Measurements from ENCODE around the gene ZNF81. TPM values are rescaled to one million over a fixed set of nuclear protein-coding genes. Genes with fewer than 3 reads are reported as not detected.
A peak's percentile ranks its signal among the peaks of the same experiment; 100 is the strongest.

ZNF81 gene
- total and polyA plus RNA-seq, 2 of the 4 experiments (the other 2 are of a cell fraction): 2.1 to 4.5 TPM

- Histone ChIP-seq H3K4me3 (ENCODE audit: insufficient read depth, low read depth, low read length) (no peak overlapping the region), H3K4me1 (ENCODE audit: control insufficient read depth, insufficient read depth, low read length) (peaks cover 4% of the 10 kb centered on the region; the same call in 1 of the 2 replicates), H2BK5ac (ENCODE audit: low read depth, low read length, poor library complexity, severe bottlenecking) (peak overlapping the region; percentile 14), H3K27me3 (ENCODE audit: control insufficient read depth, insufficient read depth, low read length) (no peaks in the 10 kb centered on the region; the same call in none of the 2 replicates), H4K5ac (ENCODE audit: low read depth, low read length) (peak overlapping the region; percentile 69), H3K9ac (ENCODE audit: low read depth, low read length) (no peak overlapping the region), H2AK9ac (replicated peaks; ENCODE audit: low read depth, low read length, poor library complexity) (no peak overlapping the region), H2BK15ac (ENCODE audit: low read depth, low read length) (no peak overlapping the region), H4K91ac (ENCODE audit: insufficient read depth, low read depth, low read length) (no peak overlapping the region; the same call in 1 of the 2 replicates), H3K4me2 (ENCODE audit: low read depth, low read length) (no peak overlapping the region), H4K20me1 (ENCODE audit: insufficient read depth, low read length) (no peaks in the 10 kb centered on the region), H3K23ac (ENCODE audit: low read depth, low read length) (no peak overlapping the region), H3K18ac (ENCODE audit: low read depth, low read length) (peak overlapping the region; percentile 59; the same call in 1 of the 2 replicates), H3K56ac (ENCODE audit: extremely low read depth, insufficient read depth, low read length) (no peak overlapping the region), H3K36me3 (ENCODE audit: control insufficient read depth, insufficient read depth, low read length) (no peaks in the 10 kb centered on the region), H4K8ac (ENCODE audit: low read depth in 2 of 2, low read length in 2 of 2) (peak overlapping the region; percentile 33 to 49; a peak in 2 of 4 replicates), H3K27ac (ENCODE audit: insufficient read depth, low read length) (no peak overlapping the region), H3K79me1 (ENCODE audit: low read depth in 1 of 2, low read length in 2 of 2) (no peaks in the 10 kb centered on the region), H3K14ac (replicated peaks; ENCODE audit: low read depth, low read length) (no peak overlapping the region), H3K9me3 (ENCODE audit: control insufficient read depth, insufficient read depth, low read length) (no peaks in the 10 kb centered on the region), H2AFZ (replicated peaks; ENCODE audit: low read length, poor library complexity) (peak overlapping the region; percentile 74), H2BK120ac (ENCODE audit: low read depth, low read length) (peak overlapping the region; percentile 33; the same call in 1 of the 2 replicates), H3K9me1 (ENCODE audit: insufficient read depth, low read length) (no peaks in the 10 kb centered on the region), H2BK20ac (ENCODE audit: low read depth, low read length) (no peak overlapping the region), H3K4ac (ENCODE audit: low read depth, low read length) (no peak overlapping the region), H2AK5ac (ENCODE audit: low read depth, low read length) (no peak overlapping the region)
- WGBS, 2 experiments (ENCODE audit: extremely low coverage in 2 of 2, insufficient read length in 1 of 2): no CpG with 5 or more reads among the region's 4 CpGs
- ChIA-PET CTCF (no interaction called here), POLR2A (ENCODE audit: unreplicated experiment) (no interaction called here)
- in situ Hi-C loops (cut with MboI; ENCODE audit: low sequenced_read_pairs): no loop called here
- no TSS peak for BruUV-seq (replicated peaks)
- dilution Hi-C loops (cut with HindIII; ENCODE audit: low sequenced_read_pairs, unreplicated experiment): no loop called here
- no peak for DNase-seq
- TF ChIP-seq CHD1 (IDR thresholded peaks at IDR 0.05; ENCODE audit: low read depth, low read length) (no peak), SMC3 (IDR thresholded peaks at IDR 0.05; ENCODE audit: low read depth, low read length) (no peak), RAD21 (IDR thresholded peaks at IDR 0.05; ENCODE audit: low read length) (no peak), BHLHE40 (IDR thresholded peaks at IDR 0.05; ENCODE audit: low read depth, low read length) (no peak), ELK1 (IDR thresholded peaks at IDR 0.05; ENCODE audit: borderline replicate concordance, low read depth, low read length) (no peak), MAZ (IDR thresholded peaks at IDR 0.05; ENCODE audit: borderline replicate concordance, low read depth, low read length) (no peak), RFX5 (IDR thresholded peaks at IDR 0.05; ENCODE audit: low read depth, low read length) (no peak)
- intact Hi-C loops (cut with micrococcal nuclease): no loop called here
- ATAC-seq (ENCODE audit: low read depth): peak; percentile 65
These were observed 20.5 kb upstream of the ZNF81 start for GRCh38 chrX:47815901-47816845.
